GM19043 (cell line): ENCODE data around the gene TECTB.

Experiments
- ATAC-seq: cut with Tn5 transposase; IDR thresholded peaks from one replicate; pipeline ENCODE4 v1.9.1; 2021; ENCODE audit warnings: low read depth; ENCODE audit not compliant: unreplicated experiment

The TECTB gene

GRCh38 chr10:112344261-112344660, 61.1 kb downstream of the TECTB start:
- no peak for ATAC-seq

- ATAC-seq, result no peak
These were observed 62.0 kb downstream of the TECTB start for GRCh38 chr10:112345202-112345601.

GRCh38 chr10:112345743-112346142, 62.5 kb downstream of the TECTB start:
- ATAC-seq, result no peak

GRCh38 chr10:112346774-112347173, 63.6 kb downstream of the TECTB start:
- ATAC-seq, result no peak

- no peak for ATAC-seq
These were observed 64.8 kb downstream of the TECTB start for GRCh38 chr10:112347709-112348671.

- ATAC-seq, result no peak
These were observed 65.6 kb downstream of the TECTB start for GRCh38 chr10:112348759-112349158.

- no peak for ATAC-seq
These were observed 66.4 kb downstream of the TECTB start for GRCh38 chr10:112349521-112350085.

- ATAC-seq, result no peak
These were observed 67.9 kb downstream of the TECTB start for GRCh38 chr10:112351146-112351545.

GRCh38 chr10:112352044-112352443, 68.8 kb downstream of the TECTB start:
- no peak for ATAC-seq

GRCh38 chr10:112353046-112353445, 69.8 kb downstream of the TECTB start:
- ATAC-seq, result no peak
